BE2C (cell line): Measurements from ENCODE around the gene C3orf22.

ENCODE experiments used
- DNase-seq: peaks from one replicate; pipeline ENCODE4 v3.0.0-alpha.2; 2020
- H3K27me3 ChIP-seq: fragments of 250-450 bp; sonication (Bioruptor Pico); 2 replicates; pipeline ENCODE4 v1.5.1; 2020; ENCODE audit warnings: mild to moderate bottlenecking
- H3K36me3 ChIP-seq: fragments of 250-450 bp; sonication (Bioruptor Pico); 2 replicates; pipeline ENCODE4 v1.5.1; 2020; ENCODE audit warnings: mild to moderate bottlenecking
- H3K4me1 ChIP-seq: fragments of 250-450 bp; sonication (Bioruptor Pico); 2 replicates; pipeline ENCODE4 v1.5.1; 2020
- H3K4me3 ChIP-seq: 2 replicates; pipeline ENCODE4 v1.5.1; 2011; ENCODE audit warnings: low read depth, low read length
- H3K9me3 ChIP-seq: fragments of 250-450 bp; sonication (Bioruptor Pico); 2 replicates; pipeline ENCODE4 v1.5.1; 2020
- TF ChIP-seq, protein P1 (sequence below): IDR thresholded peaks from 2 replicates; pipeline ENCODE4 v1.5.1; 2012; ENCODE audit warnings: mild to moderate bottlenecking, low read depth, low read length

C3orf22 gene

DNA sequence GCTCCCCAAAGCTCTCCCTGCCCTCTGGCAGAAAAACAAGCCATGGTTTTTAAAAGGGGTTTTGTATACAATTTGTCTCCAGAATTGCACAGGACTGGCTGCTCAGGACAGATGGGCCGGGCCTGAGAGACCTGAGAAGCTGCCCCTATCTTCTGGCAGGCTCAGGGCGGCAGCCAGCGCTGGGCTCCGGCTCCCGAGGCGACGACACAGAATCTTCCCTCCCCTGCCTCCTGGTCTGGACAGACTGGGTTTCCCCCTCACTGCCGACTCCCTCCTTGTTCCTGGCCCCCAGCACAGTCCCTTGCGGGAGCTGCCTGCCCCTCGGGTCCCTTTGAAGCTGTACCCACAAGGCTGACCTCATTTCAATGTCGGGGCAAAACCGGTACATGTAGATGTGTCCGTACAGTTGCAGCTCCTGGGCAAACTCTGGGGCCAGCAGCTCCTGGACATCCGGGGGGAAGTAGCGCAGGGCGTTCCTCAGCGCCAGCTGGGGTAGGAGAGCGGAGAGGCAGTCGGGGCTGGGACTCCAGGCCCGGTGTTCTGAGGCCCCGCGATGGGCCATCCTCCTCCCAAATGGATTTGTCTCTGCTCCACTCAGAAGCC is 48.3 kb downstream of the C3orf22 start:
- Histone ChIP-seq H3K4me1 (no peaks in the 10 kb centered on the region), H3K36me3 (no peaks in the 10 kb centered on the region), H3K9me3 (no peaks in the 10 kb centered on the region), H3K4me3 (no peak overlapping the region), H3K27me3 (no peaks in the 10 kb centered on the region)
- DNase-seq = no peak
- TF ChIP-seq, protein P1, sequence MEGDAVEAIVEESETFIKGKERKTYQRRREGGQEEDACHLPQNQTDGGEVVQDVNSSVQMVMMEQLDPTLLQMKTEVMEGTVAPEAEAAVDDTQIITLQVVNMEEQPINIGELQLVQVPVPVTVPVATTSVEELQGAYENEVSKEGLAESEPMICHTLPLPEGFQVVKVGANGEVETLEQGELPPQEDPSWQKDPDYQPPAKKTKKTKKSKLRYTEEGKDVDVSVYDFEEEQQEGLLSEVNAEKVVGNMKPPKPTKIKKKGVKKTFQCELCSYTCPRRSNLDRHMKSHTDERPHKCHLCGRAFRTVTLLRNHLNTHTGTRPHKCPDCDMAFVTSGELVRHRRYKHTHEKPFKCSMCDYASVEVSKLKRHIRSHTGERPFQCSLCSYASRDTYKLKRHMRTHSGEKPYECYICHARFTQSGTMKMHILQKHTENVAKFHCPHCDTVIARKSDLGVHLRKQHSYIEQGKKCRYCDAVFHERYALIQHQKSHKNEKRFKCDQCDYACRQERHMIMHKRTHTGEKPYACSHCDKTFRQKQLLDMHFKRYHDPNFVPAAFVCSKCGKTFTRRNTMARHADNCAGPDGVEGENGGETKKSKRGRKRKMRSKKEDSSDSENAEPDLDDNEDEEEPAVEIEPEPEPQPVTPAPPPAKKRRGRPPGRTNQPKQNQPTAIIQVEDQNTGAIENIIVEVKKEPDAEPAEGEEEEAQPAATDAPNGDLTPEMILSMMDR = no peak

DNA sequence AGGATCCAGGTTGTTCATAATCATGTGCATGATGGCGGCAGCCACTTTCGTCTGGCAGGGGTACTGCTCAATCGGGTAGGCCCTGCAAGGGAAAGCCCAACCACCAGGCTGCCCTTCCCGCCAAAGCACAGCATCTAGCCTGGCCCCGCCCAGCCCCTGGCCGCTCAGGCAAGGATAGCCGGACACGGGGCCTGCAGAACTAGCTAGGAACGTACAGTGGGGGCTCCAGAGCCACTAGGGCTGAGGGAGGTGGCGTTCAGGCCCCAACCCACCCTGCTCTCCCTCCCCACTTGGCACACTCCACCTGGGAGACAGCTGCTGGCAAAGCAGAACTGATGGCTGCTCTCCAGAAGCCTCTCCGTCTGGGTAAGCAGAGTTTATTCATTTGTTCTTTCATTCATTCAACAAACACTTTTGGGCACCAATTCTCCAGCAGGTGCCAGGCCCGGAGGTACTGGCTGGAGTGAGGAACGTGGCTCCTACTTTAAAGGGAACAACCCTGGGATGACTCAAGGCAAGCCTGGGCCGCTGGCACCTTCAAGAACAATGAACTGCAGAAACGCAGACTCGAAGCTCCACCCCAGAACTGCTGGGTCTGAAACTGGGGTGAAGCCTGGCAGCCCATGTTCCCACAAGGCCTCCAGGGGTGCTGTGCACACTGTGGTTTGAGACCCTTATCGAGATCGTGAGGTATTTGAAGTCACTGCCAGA is 49.0 kb downstream of the C3orf22 start:
- Histone ChIP-seq H3K27me3 (no peaks in the 10 kb centered on the region), H3K4me1 (no peaks in the 10 kb centered on the region), H3K9me3 (no peaks in the 10 kb centered on the region), H3K4me3 (no peak overlapping the region), H3K36me3 (no peaks in the 10 kb centered on the region)
- DNase-seq = no peak
- TF ChIP-seq, protein P1 = no peak

DNA sequence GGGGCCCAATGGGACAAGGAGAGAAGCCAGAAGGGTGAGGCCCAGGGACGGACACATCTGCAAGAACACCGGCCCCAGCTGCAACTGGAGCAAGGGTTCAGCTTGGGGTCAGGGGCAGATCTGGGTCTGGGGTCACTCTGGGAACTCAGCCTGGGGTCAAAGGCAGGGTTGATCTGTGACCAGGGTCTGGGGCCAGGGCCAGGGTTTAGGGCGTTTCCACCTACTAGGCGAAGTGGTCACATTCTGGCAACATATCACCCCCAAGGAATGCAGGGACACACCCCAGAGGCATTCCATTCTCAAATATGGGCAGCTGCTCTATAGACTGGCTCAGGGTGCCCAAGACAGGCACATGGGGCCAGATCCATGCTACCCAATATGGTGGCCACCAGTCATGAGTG is 50.2 kb downstream of the C3orf22 start:
- DNase-seq = no peak
- H3K27me3 ChIP-seq = no peaks in the 10 kb centered on the region
- no peak overlapping the region for H3K4me3 ChIP-seq
- no peaks in the 10 kb centered on the region for H3K36me3 ChIP-seq
- TF ChIP-seq, protein P1 = no peak
- no peaks in the 10 kb centered on the region for H3K4me1 ChIP-seq
- H3K9me3 ChIP-seq = no peaks in the 10 kb centered on the region

DNA sequence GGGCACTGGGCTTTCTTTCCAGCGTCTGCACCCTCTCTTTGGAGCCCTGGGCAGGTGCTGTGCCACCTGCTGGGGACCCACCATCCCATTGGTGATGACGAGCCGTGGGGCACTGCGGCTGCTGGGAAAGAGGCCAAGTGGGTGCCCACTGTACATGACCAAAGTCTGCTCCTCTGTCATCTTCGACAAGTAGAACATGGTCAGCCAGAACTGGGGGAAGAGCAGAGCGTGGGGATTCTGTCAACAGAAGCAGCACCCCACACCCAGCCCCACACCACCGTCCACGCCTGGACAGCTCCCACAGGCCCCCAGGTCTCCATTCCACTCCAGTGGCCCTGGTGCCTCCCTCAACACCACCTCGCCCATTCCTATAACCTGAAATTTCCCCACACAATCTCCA is 50.8 kb downstream of the C3orf22 start:
- Histone ChIP-seq H3K27me3 (no peaks in the 10 kb centered on the region), H3K36me3 (no peaks in the 10 kb centered on the region), H3K4me3 (no peak overlapping the region), H3K4me1 (no peaks in the 10 kb centered on the region), H3K9me3 (no peaks in the 10 kb centered on the region)
- TF ChIP-seq, protein P1 = no peak
- DNase-seq = no peak

DNA sequence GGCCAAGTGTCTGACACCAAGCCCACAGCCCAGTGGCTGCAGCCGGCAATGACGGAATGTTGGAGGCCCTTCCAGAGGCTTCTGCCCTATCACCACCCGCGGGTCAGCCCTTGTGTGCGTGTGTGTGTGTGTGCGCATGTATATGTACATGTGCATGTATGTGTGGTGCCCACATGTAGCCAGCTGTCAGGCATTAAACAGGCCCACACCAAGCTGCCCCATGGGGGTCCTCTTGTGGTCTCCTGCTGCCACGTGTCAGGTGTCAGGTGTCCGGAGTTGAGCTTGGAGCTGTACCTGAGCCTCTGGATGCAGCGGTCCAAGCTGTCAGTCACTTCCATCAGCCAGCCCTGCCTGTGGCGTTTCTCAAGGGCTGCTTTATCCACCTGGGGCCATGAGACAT is 55.0 kb downstream of the C3orf22 start:
- Histone ChIP-seq H3K4me1 (no peaks in the 10 kb centered on the region), H3K36me3 (no peaks in the 10 kb centered on the region), H3K27me3 (no peaks in the 10 kb centered on the region), H3K9me3 (no peaks in the 10 kb centered on the region), H3K4me3 (no peak overlapping the region)
- TF ChIP-seq, protein P1 = no peak
- no peak for DNase-seq

DNA sequence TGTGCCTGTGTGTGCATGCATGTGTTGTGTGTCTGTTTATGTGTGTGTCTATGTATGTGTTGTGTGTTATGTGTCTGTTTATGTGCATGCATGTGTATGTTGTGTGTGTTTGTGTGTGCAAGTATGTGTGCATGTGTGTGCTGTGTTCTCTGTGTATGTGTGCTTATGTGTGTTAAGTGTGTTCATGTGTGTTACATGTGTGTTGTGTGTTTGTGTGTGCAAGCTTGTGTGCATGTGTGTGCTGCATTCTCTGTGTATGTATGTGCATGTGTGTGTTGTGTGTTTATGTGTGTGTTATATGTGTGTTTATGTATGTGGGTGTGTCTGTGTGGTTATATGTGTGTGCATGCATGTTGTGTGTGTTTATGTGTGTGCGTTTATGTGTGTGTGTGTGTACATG is 56.1 kb downstream of the C3orf22 start:
- no peak overlapping the region for H3K4me3 ChIP-seq
- no peaks in the 10 kb centered on the region for H3K36me3 ChIP-seq
- TF ChIP-seq, protein P1 = no peak
- H3K27me3 ChIP-seq = no peaks in the 10 kb centered on the region
- no peaks in the 10 kb centered on the region for H3K9me3 ChIP-seq
- no peak for DNase-seq
- no peaks in the 10 kb centered on the region for H3K4me1 ChIP-seq
